ENCODE results near the gene CSN3.
"Not testable (repeated sequence)": the region's sequence is repeated elsewhere in the genome, so short reads cannot be mapped to it uniquely, and the experiment has no call there.

- TF ChIP-seq, protein P1, sequence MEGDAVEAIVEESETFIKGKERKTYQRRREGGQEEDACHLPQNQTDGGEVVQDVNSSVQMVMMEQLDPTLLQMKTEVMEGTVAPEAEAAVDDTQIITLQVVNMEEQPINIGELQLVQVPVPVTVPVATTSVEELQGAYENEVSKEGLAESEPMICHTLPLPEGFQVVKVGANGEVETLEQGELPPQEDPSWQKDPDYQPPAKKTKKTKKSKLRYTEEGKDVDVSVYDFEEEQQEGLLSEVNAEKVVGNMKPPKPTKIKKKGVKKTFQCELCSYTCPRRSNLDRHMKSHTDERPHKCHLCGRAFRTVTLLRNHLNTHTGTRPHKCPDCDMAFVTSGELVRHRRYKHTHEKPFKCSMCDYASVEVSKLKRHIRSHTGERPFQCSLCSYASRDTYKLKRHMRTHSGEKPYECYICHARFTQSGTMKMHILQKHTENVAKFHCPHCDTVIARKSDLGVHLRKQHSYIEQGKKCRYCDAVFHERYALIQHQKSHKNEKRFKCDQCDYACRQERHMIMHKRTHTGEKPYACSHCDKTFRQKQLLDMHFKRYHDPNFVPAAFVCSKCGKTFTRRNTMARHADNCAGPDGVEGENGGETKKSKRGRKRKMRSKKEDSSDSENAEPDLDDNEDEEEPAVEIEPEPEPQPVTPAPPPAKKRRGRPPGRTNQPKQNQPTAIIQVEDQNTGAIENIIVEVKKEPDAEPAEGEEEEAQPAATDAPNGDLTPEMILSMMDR (IDR thresholded peaks at IDR 0.05; ENCODE audit: poor library complexity, severe bottlenecking) = not testable (repeated sequence)
- not testable (repeated sequence) for TF ChIP-seq RAD21 (conservative IDR thresholded peaks at IDR 0.05); EZH2 (IDR thresholded peaks at IDR 0.05; ENCODE audit: borderline replicate concordance, insufficient read depth, low read length, poor library complexity, severe bottlenecking); POLR2AphosphoS5 (IDR thresholded peaks at IDR 0.05); EP300 (conservative IDR thresholded peaks at IDR 0.05; ENCODE audit: poor library complexity, severe bottlenecking); TAF1 (IDR thresholded peaks at IDR 0.05; ENCODE audit: low read depth)
- TF ChIP-seq, protein P2, sequence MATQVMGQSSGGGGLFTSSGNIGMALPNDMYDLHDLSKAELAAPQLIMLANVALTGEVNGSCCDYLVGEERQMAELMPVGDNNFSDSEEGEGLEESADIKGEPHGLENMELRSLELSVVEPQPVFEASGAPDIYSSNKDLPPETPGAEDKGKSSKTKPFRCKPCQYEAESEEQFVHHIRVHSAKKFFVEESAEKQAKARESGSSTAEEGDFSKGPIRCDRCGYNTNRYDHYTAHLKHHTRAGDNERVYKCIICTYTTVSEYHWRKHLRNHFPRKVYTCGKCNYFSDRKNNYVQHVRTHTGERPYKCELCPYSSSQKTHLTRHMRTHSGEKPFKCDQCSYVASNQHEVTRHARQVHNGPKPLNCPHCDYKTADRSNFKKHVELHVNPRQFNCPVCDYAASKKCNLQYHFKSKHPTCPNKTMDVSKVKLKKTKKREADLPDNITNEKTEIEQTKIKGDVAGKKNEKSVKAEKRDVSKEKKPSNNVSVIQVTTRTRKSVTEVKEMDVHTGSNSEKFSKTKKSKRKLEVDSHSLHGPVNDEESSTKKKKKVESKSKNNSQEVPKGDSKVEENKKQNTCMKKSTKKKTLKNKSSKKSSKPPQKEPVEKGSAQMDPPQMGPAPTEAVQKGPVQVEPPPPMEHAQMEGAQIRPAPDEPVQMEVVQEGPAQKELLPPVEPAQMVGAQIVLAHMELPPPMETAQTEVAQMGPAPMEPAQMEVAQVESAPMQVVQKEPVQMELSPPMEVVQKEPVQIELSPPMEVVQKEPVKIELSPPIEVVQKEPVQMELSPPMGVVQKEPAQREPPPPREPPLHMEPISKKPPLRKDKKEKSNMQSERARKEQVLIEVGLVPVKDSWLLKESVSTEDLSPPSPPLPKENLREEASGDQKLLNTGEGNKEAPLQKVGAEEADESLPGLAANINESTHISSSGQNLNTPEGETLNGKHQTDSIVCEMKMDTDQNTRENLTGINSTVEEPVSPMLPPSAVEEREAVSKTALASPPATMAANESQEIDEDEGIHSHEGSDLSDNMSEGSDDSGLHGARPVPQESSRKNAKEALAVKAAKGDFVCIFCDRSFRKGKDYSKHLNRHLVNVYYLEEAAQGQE (IDR thresholded peaks at IDR 0.05; ENCODE audit: borderline replicate concordance) = not testable (repeated sequence)
These were observed 29.6 kb upstream of the CSN3 start for GRCh38 chr4:70212752-70213151.
